ENCODE measurements around the gene SERP2.

- TF ChIP-seq SUZ12 (IDR thresholded peaks at IDR 0.05; ENCODE audit: extremely low read depth, insufficient read depth, insufficient read length) (no peak), YY1 (IDR thresholded peaks at IDR 0.05; ENCODE audit: insufficient read depth, insufficient read length) (no peak)
Measured at GRCh38 chr13:44425041-44425814, 51.6 kb downstream of the SERP2 start.

All from NT2/D1 (cell line).